SK-MEL-5 (cell line): Measurements from ENCODE around the gene KIF14. TPM values are rescaled to one million over a fixed set of nuclear protein-coding genes. Genes with fewer than 3 reads are reported as not detected.
A peak's percentile ranks its signal among the peaks of the same experiment; 100 is the strongest.
"Not testable (repeated sequence)": the region's sequence is repeated elsewhere in the genome, so short reads cannot be mapped to it uniquely, and the experiment has no call there.

Source experiments
- DNase-seq: peaks from one replicate; pipeline ENCODE4 v3.0.0-alpha.2; 2016; ENCODE audit warnings: low read depth, low spot score
- in situ Hi-C: cut with HindIII; loops from 2 replicates; pipeline ENCODE4 v1.10.0; 2016; ENCODE audit warnings: low sequenced_read_pairs, high pct_unique_total_duplicates, low pct_unique_long_range_greater_than_20kb
- total RNA-seq: library from RNA; depleted of rRNA; stranded (reverse); fragments of >200 nt; shearing (Covaris generic); gene quantifications from 2 replicates; pipeline ENCODE4 v1.2.3, GENCODE V29; 2014

KIF14 gene
- total RNA-seq, 1 experiment from 2014 or later, result 8.7 TPM

GRCh38 chr1:200640963-200641401 lies 20.4 kb upstream of the KIF14 start:
- DNase-seq, result no peak
- in situ Hi-C loops, result no loop called here

GRCh38 chr1:200640373-200640962 lies 19.9 kb upstream of the KIF14 start:
- no peak for DNase-seq
- in situ Hi-C loops, result no loop called here

- in situ Hi-C loops, result no loop called here
- peak; percentile 10 for DNase-seq
Observed at GRCh38 chr1:200638073-200638472, 17.5 kb upstream of the KIF14 start.

GRCh38 chr1:200636681-200637080 lies 16.1 kb upstream of the KIF14 start:
- DNase-seq, result no peak
- in situ Hi-C loops, result no loop called here

GRCh38 chr1:200634261-200635122 lies 13.9 kb upstream of the KIF14 start:
- no peak for DNase-seq
- in situ Hi-C loops, result no loop called here

GRCh38 chr1:200631375-200631774 lies 10.8 kb upstream of the KIF14 start:
- in situ Hi-C loops, result no loop called here
- no peak for DNase-seq

- DNase-seq, in situ Hi-C loops: not testable (repeated sequence)
Observed at GRCh38 chr1:200630515-200630899, 10.0 kb upstream of the KIF14 start.

- in situ Hi-C loops, result no loop called here
- no peak for DNase-seq
Observed at GRCh38 chr1:200629876-200630514, 9.4 kb upstream of the KIF14 start.

- no peak for DNase-seq
- in situ Hi-C loops, result no loop called here
Observed at GRCh38 chr1:200628223-200628881, 7.8 kb upstream of the KIF14 start.

- in situ Hi-C loops, result no loop called here
Observed at GRCh38 chr1:200627575-200628222, 7.1 kb upstream of the KIF14 start.

GRCh38 chr1:200626853-200627534 lies 6.4 kb upstream of the KIF14 start:
- no peak for DNase-seq
- in situ Hi-C loops, result no loop called here

More at GRCh38 chr1:200627575-200628222, 7.1 kb upstream of the KIF14 start:
- DNase-seq, result no peak

- in situ Hi-C loops, result no loop called here
- peak; percentile 92 for DNase-seq
Observed at GRCh38 chr1:200625381-200625824, 4.9 kb upstream of the KIF14 start.

GRCh38 chr1:200624679-200625335 lies 4.3 kb upstream of the KIF14 start:
- in situ Hi-C loops, result loop anchor here (25.0 kb wide), 1 partner anchor 162 kb away; no protein-coding TSS in a partner anchor
- peak; percentile 71 for DNase-seq

- in situ Hi-C loops, result loop anchor here (25.0 kb wide), 1 partner anchor 167 kb away; no protein-coding TSS in a partner anchor
Observed at GRCh38 chr1:200619894-200620272, 668 bp downstream of the KIF14 start.

GRCh38 chr1:200610846-200611245 lies 9.7 kb downstream of the KIF14 start:
- in situ Hi-C loops, result loop anchor here (25.0 kb wide), 1 partner anchor 176 kb away; no protein-coding TSS in a partner anchor
- DNase-seq, result no peak

More at GRCh38 chr1:200619894-200620272, 668 bp downstream of the KIF14 start:
- no peak for DNase-seq

- in situ Hi-C loops, result loop anchor here (25.0 kb wide), 1 partner anchor 185 kb away; no protein-coding TSS in a partner anchor
- no peak for DNase-seq
Observed at GRCh38 chr1:200602632-200603031, 17.9 kb downstream of the KIF14 start.
